HG02870 (cell line): ENCODE data around the gene SORCS2.

Source experiments
- ATAC-seq: cut with Tn5 transposase; IDR thresholded peaks from one replicate; pipeline ENCODE4 v1.9.1; 2021; ENCODE audit warnings: mild to moderate bottlenecking, moderate library complexity; ENCODE audit not compliant: unreplicated experiment

SORCS2 gene

GRCh38 chr4:7399440-7400234, 207.3 kb downstream of the SORCS2 start:
- ATAC-seq = no peak

- no peak for ATAC-seq
Measured at GRCh38 chr4:7400671-7401298, 208.4 kb downstream of the SORCS2 start.

- no peak for ATAC-seq
Measured at GRCh38 chr4:7402526-7402925, 210.2 kb downstream of the SORCS2 start.

GRCh38 chr4:7403001-7403400, 210.7 kb downstream of the SORCS2 start:
- ATAC-seq = no peak

GRCh38 chr4:7408166-7408565, 215.8 kb downstream of the SORCS2 start:
- no peak for ATAC-seq

- no peak for ATAC-seq
Measured at GRCh38 chr4:7410446-7410845, 218.1 kb downstream of the SORCS2 start.

GRCh38 chr4:7411491-7411890, 219.2 kb downstream of the SORCS2 start:
- ATAC-seq = no peak

GRCh38 chr4:7411896-7412553, 219.7 kb downstream of the SORCS2 start:
- no peak for ATAC-seq

GRCh38 chr4:7412554-7412912, 220.2 kb downstream of the SORCS2 start:
- ATAC-seq = no peak

GRCh38 chr4:7414046-7414445, 221.7 kb downstream of the SORCS2 start:
- ATAC-seq = no peak

- no peak for ATAC-seq
Measured at GRCh38 chr4:7414736-7415510, 222.6 kb downstream of the SORCS2 start.

- no peak for ATAC-seq
Measured at GRCh38 chr4:7415927-7416686, 223.8 kb downstream of the SORCS2 start.

- ATAC-seq = no peak
Measured at GRCh38 chr4:7416745-7417432, 224.6 kb downstream of the SORCS2 start.

GRCh38 chr4:7417639-7418038, 225.3 kb downstream of the SORCS2 start:
- ATAC-seq = no peak

GRCh38 chr4:7418131-7418943, 226.0 kb downstream of the SORCS2 start:
- ATAC-seq = no peak

- ATAC-seq = no peak
Measured at GRCh38 chr4:7419961-7420660, 227.8 kb downstream of the SORCS2 start.

- no peak for ATAC-seq
Measured at GRCh38 chr4:7420661-7421040, 228.3 kb downstream of the SORCS2 start.

- ATAC-seq = no peak
Measured at GRCh38 chr4:7421356-7422150, 229.2 kb downstream of the SORCS2 start.
